ENCODE data around the gene DHDH.

- TF ChIP-seq CTCF (IDR thresholded peaks at IDR 0.05), result no peak
- TF ChIP-seq POLR2A (IDR thresholded peaks at IDR 0.05), result no peak
Observed at GRCh38 chr19:48986211-48986610, 52.7 kb downstream of the DHDH start.
